SKM-1 treated with dmso at 0.1 percent for 144 hours (cell line): ENCODE measurements around the gene GNL2.
A peak's percentile ranks its signal among the peaks of the same experiment; 100 is the strongest.
"Not testable (repeated sequence)": the region's sequence is repeated elsewhere in the genome, so short reads cannot be mapped to it uniquely, and the experiment has no call there.

Source experiments
- DNase-seq: peaks from one replicate; lab custom pipeline; 2025; ENCODE audit not compliant: unreplicated experiment; lab: John Stamatoyannopoulos, UW

Gene GNL2

GRCh38 chr1:37560401-37561132 is 35.2 kb downstream of the GNL2 start:
- no peak for DNase-seq

DNA sequence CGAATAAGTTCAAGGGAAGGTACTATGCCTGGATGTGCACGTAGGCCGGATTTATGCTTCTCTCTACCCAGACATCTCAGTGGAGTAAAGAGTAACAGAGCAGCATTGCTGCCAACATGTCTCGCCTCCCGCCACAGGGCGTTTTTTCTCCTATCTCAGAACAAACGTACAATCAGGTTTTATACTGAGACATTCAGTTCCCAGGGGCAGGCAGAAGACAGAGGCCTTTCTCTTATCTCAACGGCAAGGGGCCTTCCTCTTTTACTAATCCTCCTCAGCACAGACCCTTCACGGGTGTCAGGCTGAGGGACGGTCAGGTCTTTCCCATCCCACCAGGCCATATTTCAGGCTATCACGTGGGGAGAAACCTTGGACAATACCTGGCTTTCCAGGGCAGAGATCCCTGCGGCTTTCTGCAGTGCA is 35.8 kb downstream of the GNL2 start:
- DNase-seq: not testable (repeated sequence)

DNA sequence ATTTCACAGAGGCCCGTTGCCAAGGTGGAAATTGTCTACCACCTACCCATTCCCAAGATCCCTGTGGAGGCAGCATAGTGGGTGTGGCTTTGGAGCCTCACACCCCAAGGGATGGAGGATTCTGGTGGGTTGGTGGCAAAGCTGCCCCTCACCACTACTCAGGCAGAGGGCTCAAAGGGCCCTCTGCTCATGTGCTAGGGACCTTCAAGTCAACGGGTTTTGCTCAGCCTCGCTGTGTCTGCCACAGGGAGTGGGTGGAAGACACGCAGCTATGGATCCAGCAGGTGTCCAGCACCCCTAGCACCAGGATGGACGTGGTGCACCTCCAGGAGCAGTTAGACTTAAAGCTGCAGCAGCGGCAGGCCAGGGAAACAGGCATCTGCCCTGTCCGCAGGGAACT is 36.7 kb downstream of the GNL2 start:
- DNase-seq: no peak

DNA sequence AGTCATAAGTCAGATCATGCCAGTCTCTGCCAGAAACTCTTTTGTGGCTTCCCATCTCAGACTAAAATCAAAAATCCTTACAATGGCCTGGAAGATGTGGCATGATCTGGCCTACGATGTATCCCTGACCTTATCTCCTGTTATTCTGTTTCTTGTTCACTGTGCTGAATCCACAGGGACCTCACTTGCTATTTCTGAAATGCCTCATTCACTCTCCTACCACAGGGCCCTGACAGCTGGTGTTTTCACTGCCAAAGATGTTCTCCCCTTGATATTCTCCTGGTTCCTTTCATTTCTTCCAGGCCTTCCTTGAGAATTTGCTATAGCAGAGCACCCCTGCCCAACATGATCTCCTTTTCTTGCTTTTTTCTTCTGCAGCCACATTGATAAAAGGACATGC is 37.3 kb downstream of the GNL2 start:
- DNase-seq: no peak

GRCh38 chr1:37557402-37557801 is 38.3 kb downstream of the GNL2 start:
- no peak for DNase-seq

DNA sequence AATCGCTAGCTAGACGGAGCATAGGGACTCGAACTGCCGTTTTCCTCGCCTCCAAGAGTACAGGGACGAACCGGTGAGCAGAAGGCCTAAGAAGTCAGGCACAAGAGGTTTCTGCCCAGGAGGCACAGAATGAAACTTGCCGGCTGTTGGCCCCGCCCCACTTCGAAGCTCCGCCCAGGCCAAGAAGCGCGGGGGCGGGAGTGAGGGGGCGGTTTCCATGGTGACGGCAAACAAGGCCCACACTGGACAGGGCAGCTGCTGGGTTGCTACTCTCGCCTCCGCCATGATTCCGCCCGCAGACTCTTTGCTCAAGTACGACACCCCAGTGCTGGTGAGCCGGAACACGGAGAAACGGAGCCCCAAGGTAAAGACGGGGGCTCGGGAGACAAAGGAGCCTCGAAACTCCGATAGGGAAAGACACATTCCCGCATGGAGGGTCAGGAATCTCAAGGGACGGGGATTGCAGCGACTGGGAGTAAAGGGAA is 39.0 kb downstream of the GNL2 start, which contains the start of gene DNALI1:
TSS of gene DNALI1 (plus strand) at position 229 of the 485 bp plus-strand sequence. CDS start at position 284, 55 bp downstream.
- no peak for DNase-seq

DNA sequence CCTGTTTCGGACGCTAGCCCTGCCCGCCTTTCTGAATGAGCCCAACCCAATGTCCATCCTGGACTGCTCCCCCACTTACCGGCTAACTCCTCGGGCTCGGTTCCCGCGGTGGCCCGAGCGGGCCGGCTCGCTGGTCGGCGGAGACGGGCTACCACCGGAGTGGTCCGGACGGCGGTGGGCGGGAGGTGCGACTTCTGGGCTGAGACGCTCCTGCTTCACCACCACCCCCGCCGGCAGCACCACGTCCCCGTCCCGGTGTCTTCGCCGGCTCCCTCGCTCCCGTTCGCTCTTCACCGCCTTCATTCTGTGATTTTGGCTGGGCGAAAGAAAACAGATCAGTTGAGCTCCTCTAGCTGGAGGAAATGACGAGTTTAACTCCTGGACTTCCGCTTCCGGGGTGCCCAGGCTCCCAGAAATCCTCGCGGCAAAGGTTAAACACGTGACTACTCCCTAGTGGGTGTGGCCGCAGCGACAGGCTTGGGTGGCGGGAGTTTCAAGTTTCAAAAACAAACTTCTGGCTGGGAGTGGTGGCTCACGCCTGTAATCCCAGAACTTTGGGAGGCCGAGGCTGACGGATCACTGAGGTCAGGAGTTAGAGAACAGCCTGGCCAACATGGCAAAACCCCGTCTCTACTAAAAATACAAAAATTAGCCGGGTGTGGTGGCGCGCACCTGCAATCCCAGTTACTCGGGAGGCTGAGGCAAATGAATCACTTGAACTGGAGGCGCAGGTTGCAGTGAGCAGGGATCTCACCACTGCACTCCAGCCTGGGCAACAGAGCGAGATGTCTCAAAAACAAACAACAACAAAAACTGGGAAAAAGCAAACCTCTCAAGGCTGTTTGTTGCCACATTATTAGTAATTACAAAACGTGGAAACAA is 41.6 kb downstream of the GNL2 start, which contains the start of gene SNIP1:
TSS of gene SNIP1 (minus strand) at position 367 of the 882 bp plus-strand sequence. CDS start at position 303, 64 bp downstream.
- DNase-seq: peak; percentile 94

DNA sequence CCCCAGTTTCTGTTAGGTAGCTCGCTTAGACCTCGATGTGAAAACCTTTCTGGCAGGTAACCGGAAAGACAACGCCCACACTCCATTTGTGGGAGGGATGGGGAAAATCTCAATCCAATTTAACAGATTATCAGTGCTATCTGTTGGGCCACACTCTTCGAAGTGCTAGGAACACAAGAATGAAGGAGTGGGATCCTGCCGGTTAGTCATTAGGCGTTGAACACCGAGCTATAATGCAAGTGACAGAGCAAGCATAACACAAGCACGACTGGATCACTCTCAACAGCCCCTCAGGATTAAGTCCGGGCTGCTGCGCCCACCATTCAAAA is 42.2 kb downstream of the GNL2 start:
- no peak for DNase-seq

GRCh38 chr1:37549341-37549740 is 46.4 kb downstream of the GNL2 start:
- no peak for DNase-seq

- no peak for DNase-seq
These were observed 50.7 kb downstream of the GNL2 start for GRCh38 chr1:37545019-37545418.

GRCh38 chr1:37544530-37544929 is 51.2 kb downstream of the GNL2 start:
- no peak for DNase-seq

GRCh38 chr1:37540036-37540785 is 55.5 kb downstream of the GNL2 start:
- no peak for DNase-seq

GRCh38 chr1:37539154-37539553 is 56.6 kb downstream of the GNL2 start:
- DNase-seq: not testable (repeated sequence)

DNA sequence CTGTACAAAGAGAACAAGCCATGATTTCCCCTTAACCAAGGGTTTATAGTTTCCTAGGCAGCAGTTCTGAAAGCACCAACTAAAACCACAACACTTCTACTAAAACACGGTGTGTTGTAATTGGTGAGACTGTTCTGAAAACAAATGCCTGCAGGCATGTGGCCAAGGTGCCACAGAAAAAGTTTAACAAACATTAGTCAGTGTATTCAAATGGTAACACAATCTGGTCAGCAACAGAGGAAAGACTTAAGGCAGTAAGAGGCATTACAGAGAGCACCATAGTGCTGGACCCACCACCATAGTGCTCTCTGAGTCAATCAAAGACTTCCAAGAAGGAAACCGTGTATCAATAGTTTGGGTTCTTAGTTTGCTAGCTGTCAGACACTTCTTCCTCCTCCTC is 58.4 kb downstream of the GNL2 start:
- DNase-seq: no peak

- DNase-seq: no peak
These were observed 62.2 kb downstream of the GNL2 start for GRCh38 chr1:37533317-37534093.

DNA sequence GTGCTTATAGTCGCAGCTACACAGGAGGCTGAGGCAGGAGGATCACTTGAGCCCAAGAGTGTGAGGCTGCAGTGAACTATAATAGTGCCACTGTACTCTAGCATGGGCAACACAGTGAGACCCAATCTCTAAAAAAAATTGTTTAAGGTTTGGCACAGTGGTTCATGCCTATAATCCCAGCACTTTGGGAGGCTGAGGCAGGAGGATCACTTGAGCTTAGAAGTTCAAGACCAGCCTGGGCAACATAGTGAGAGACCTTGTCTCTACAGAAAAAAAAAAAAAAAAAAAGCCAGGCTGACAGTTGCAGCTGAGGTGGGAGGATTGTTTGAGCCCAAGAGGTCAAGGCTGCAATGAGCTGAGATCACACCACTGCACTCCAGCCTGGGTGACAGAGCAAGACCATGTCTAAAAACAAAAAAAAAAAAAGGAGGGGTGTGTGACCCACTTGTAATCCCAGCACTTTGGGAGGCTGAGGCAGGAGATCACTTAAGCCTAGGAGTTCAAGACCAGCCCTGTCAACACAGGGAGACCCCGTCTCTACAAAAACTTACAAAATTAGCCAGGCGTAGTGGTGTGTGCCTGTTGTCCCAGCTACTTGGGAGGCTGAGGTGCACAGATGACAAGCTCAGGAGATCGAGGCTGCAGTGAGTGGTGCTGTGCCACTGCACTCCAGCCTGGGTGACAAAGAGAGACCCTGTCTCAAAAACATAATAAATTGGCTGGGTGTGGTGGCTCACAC is 63.1 kb downstream of the GNL2 start:
- DNase-seq: not testable (repeated sequence)

DNA sequence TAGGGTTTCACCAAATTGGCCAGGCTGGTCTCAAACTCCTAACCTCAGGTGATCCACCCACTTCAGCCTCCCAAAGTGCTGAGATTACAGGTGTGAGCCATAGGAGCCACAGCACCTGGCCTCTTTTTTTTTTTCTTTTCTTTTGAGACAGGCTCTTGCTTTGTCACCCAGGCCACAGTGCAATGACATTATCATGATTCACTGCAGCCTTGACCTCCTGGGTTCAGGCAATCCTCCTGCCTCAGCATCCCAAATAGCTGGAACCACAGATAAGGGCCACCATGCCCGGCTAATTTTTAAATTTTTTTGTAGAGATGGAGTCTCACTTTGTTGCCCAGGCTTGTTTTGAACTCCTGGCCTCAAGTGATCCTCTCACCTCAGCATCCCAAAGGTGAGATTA is 65.8 kb downstream of the GNL2 start:
- not testable (repeated sequence) for DNase-seq

DNA sequence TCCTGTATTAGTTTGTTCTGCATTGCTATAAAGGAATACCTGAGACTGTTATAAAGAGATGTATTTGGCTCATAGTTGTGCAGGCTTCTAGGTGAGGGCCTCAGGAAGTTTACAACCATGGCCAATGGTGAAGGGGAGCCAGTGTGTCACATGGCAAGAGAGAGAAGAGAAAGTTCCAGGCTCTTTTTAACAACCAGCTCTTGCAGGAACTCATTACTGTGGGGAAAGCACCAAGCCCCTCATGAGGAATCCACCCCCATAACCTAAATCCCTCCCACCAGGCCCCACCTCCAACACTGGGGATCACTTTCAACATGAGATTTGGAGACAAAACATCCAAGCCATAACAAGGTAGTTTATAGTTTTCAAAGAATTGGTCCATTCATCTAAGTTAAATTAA is 76.1 kb downstream of the GNL2 start:
- no peak for DNase-seq

- DNase-seq: not testable (repeated sequence)
These were observed 76.8 kb downstream of the GNL2 start for GRCh38 chr1:37518929-37519328.

GRCh38 chr1:37518241-37518640 is 77.5 kb downstream of the GNL2 start:
- not testable (repeated sequence) for DNase-seq
